Liver (tissue), 9 donors: Measurements from ENCODE around the gene ADAMTS19. TPM values are rescaled to one million over a fixed set of nuclear protein-coding genes. Genes with fewer than 3 reads are reported as not detected.

Source experiments
- DNase-seq: peaks from one replicate; pipeline ENCODE4 v3.0.0-alpha.2; 2017; ENCODE audit warnings: low spot score
- H3K27ac ChIP-seq, 2 donors: one replicate each; pipeline ENCODE4 v1.7.0; 2013; ENCODE audit warnings: inconsistent platforms in 2 of 2, low read length in 2 of 2, control low read depth in 1 of 2, low read depth in 1 of 2, mild to moderate bottlenecking in 1 of 2
- H3K27me3 ChIP-seq, 4 donors: one replicate each; pipeline versions ENCODE4 v1.6.1 to v1.7.0; 2013; ENCODE audit warnings: low read length in 3 of 4, inconsistent platforms in 1 of 4, mild to moderate bottlenecking in 1 of 4, moderate library complexity in 1 of 4; ENCODE audit not compliant: control insufficient read depth in 4 of 4, insufficient read depth in 4 of 4
- H3K36me3 ChIP-seq, 4 donors: one replicate each; pipeline versions ENCODE4 v1.6.1 to v1.7.0; 2013; ENCODE audit warnings: low read length in 3 of 4, mild to moderate bottlenecking in 3 of 4, low read depth in 1 of 4, moderate library complexity in 1 of 4; ENCODE audit not compliant: control insufficient read depth in 4 of 4, insufficient read depth in 3 of 4
- H3K4me1 ChIP-seq, 4 donors: one replicate each; pipeline versions ENCODE4 v1.6.1 to v1.7.0; 2013; ENCODE audit warnings: low read length in 3 of 4, mild to moderate bottlenecking in 3 of 4, moderate library complexity in 1 of 4; ENCODE audit not compliant: control insufficient read depth in 4 of 4, insufficient read depth in 4 of 4
- H3K4me3 ChIP-seq, 3 donors: one replicate each; pipeline versions ENCODE4 v1.6.1 to v1.7.0; 2013; ENCODE audit warnings: low read length in 3 of 3, control low read depth in 1 of 3, low read depth in 1 of 3, mild to moderate bottlenecking in 1 of 3
- H3K9ac ChIP-seq, 2 donors: one replicate each; pipeline ENCODE4 v1.7.0; 2013; ENCODE audit warnings: low read length in 2 of 2, mild to moderate bottlenecking in 2 of 2, moderate library complexity in 2 of 2, control low read depth in 1 of 2, low read depth in 1 of 2
- H3K9me3 ChIP-seq, 4 donors: one replicate each; pipeline versions ENCODE4 v1.6.1 to v1.7.0; 2013; ENCODE audit warnings: low read length in 3 of 4; ENCODE audit not compliant: control insufficient read depth in 4 of 4
- ATF3 ChIP-seq: IDR thresholded peaks from 2 replicates; pipeline ENCODE4 v1.6.1; 2016; ENCODE audit warnings: antibody characterized with exemption
- EGR1 ChIP-seq, 2 donors: IDR thresholded peaks; 2 replicates each; pipeline ENCODE4 v1.6.1; 2016 to 2018; ENCODE audit warnings: antibody characterized with exemption in 2 of 2, low read depth in 2 of 2
- FOXA1 ChIP-seq: IDR thresholded peaks from 2 replicates; pipeline ENCODE4 v1.6.1; 2016; ENCODE audit warnings: antibody characterized with exemption
- FOXA2 ChIP-seq: IDR thresholded peaks from 2 replicates; pipeline ENCODE4 v1.6.1; 2016; ENCODE audit warnings: antibody characterized with exemption
- GABPA ChIP-seq, 2 donors: IDR thresholded peaks in 1 of 2; conservative IDR thresholded peaks in 1 of 2; 2 replicates each; pipeline ENCODE4 v1.6.1; 2016; ENCODE audit warnings: antibody characterized with exemption in 2 of 2, mild to moderate bottlenecking in 1 of 2, moderate library complexity in 1 of 2
- HNF4A ChIP-seq, 2 donors: conservative IDR thresholded peaks; 2 replicates each; pipeline ENCODE4 v1.6.1; 2016; ENCODE audit warnings: antibody characterized with exemption in 2 of 2, mild to moderate bottlenecking in 2 of 2
- JUND ChIP-seq, 2 donors: IDR thresholded peaks; 2 replicates each; pipeline ENCODE4 v1.6.1; 2016; ENCODE audit warnings: antibody characterized with exemption in 2 of 2
- MAX ChIP-seq: IDR thresholded peaks from 2 replicates; pipeline ENCODE4 v1.6.1; 2016; ENCODE audit warnings: antibody characterized with exemption
- NR2F2 ChIP-seq: IDR thresholded peaks from 2 replicates; pipeline ENCODE4 v1.6.1; 2016; ENCODE audit warnings: antibody characterized with exemption
- RAD21 ChIP-seq, 2 donors: IDR thresholded peaks; 2 replicates each; pipeline ENCODE4 v1.6.1; 2016; ENCODE audit warnings: antibody characterized with exemption in 2 of 2, mild to moderate bottlenecking in 2 of 2
- REST ChIP-seq: IDR thresholded peaks from 2 replicates; pipeline ENCODE4 v1.6.1; 2016; ENCODE audit warnings: antibody characterized with exemption, mild to moderate bottlenecking
- RXRA ChIP-seq, 2 donors: IDR thresholded peaks; 2 replicates each; pipeline ENCODE4 v1.6.1; 2017 to 2018; ENCODE audit warnings: antibody characterized with exemption in 2 of 2, mild to moderate bottlenecking in 1 of 2
- SP1 ChIP-seq: IDR thresholded peaks from 2 replicates; pipeline ENCODE4 v1.6.1; 2018; ENCODE audit warnings: antibody characterized with exemption, mild to moderate bottlenecking
- TAF1 ChIP-seq: conservative IDR thresholded peaks from 2 replicates; pipeline ENCODE4 v1.6.1; 2016; ENCODE audit warnings: antibody characterized with exemption, mild to moderate bottlenecking
- YY1 ChIP-seq: IDR thresholded peaks from 2 replicates; pipeline ENCODE4 v1.6.1; 2016; ENCODE audit warnings: antibody characterized with exemption, mild to moderate bottlenecking
- WGBS: extraction: QIAGEN DNeasy Blood & Tissue Kit; methylation state at CpG from one replicate; pipeline ENCODE4 v1.1.7; 2013; 5-methylcytosine and 5-hydroxymethylcytosine counted together
- polyA plus RNA-seq, 2 donors: library from polyadenylated mRNA; stranded (reverse) in 1 of 2; unstranded in 1 of 2; fragments of 200-250 nt in 1 of 2; fragments of >200 nt in 1 of 2; fragmentation: Nextera tagmentation in 1 of 2; extraction: Ambion mirVana in 1 of 2; gene quantifications; one replicate each; pipeline versions ENCODE4 v1.2.1 to v1.2.3, GENCODE V29; 2013 to 2015
- total RNA-seq, 2 donors: library from RNA; depleted of rRNA; stranded (reverse); fragments of >200 nt; gene quantifications; one replicate each; pipeline ENCODE4 v1.2.3, GENCODE V29; 2014
- TF ChIP-seq, protein P1 (sequence below): IDR thresholded peaks from 2 replicates; pipeline ENCODE4 v1.6.1; 2016; ENCODE audit warnings: antibody characterized with exemption
- donor health status: healthy.
- donor health status: healthy.
- donor health status: healthy.
- donor health status: healthy.
- donor health status: healthy.

ADAMTS19 gene
- total and polyA plus RNA-seq, 4 donors: 0.09 TPM; not detected in 3

DNA sequence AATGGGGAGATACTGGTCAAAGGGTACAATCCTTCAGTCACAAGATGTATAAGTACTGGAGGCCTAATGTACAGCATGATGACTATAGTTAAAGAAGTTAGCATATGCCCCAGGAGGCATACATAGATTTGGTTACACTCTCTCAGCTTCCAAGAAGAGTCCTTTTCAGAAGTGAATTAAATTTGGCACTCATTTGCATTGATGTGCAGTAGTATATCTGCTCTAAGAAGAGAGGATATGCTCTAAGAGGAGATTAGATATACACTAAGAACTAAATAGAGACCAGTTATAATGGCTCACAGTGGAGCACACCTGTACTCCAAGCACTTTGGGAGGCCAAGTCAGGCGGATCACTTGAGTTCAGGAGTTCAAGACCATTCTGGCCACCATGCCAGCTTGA lies 148.3 kb downstream of the ADAMTS19 start:
- WGBS: 77% methylated on average over 1 of the region's 1 CpG
- Histone ChIP-seq H3K4me1 (no peaks in the 10 kb centered on the region), H3K36me3 (no peaks in the 10 kb centered on the region), H3K4me3 (no peak overlapping the region), H3K9ac (no peak overlapping the region), H3K9me3 (no peaks in the 10 kb centered on the region), H3K27ac (no peak overlapping the region), H3K27me3 (no peaks in the 10 kb centered on the region)
- no peak for DNase-seq
- TF ChIP-seq RAD21 (IDR thresholded peaks at IDR 0.05): no peak
- no peak for TF ChIP-seq TAF1
- TF ChIP-seq ATF3: no peak
- TF ChIP-seq HNF4A (conservative IDR thresholded peaks at IDR 0.05): no peak
- no peak for TF ChIP-seq YY1
- no peak for TF ChIP-seq MAX
- TF ChIP-seq JUND (IDR thresholded peaks at IDR 0.05): no peak

GRCh38 chr5:129609710-129610109 lies 149.6 kb downstream of the ADAMTS19 start:
- H3K27me3 ChIP-seq: no peaks in the 10 kb centered on the region
- DNase-seq: no peak
- H3K4me1 ChIP-seq: no peaks in the 10 kb centered on the region
- H3K27ac ChIP-seq: no peak overlapping the region
- no peak overlapping the region for H3K4me3 ChIP-seq
- no peaks in the 10 kb centered on the region for H3K9me3 ChIP-seq
- no peak overlapping the region for H3K9ac ChIP-seq
- WGBS: 76% methylated on average over 1 of the region's 1 CpG
- TF ChIP-seq FOXA2 (no peak), YY1 (no peak), FOXA1 (no peak), RXRA (IDR thresholded peaks at IDR 0.05) (no peak), EGR1 (IDR thresholded peaks at IDR 0.05; ENCODE audit: low read depth in 2 of 2) (no peak), REST (no peak)
- no peaks in the 10 kb centered on the region for H3K36me3 ChIP-seq

GRCh38 chr5:129616517-129616916 lies 156.4 kb downstream of the ADAMTS19 start:
- DNase-seq: no peak
- no peaks in the 10 kb centered on the region for H3K9me3 ChIP-seq
- H3K27ac ChIP-seq: no peak overlapping the region
- H3K9ac ChIP-seq: no peak overlapping the region
- WGBS: 79% methylated on average over 1 of the region's 1 CpG
- H3K27me3 ChIP-seq: no peaks in the 10 kb centered on the region
- H3K4me3 ChIP-seq: no peak overlapping the region
- no peaks in the 10 kb centered on the region for H3K36me3 ChIP-seq
- no peaks in the 10 kb centered on the region for H3K4me1 ChIP-seq
- TF ChIP-seq MAX: no peak
- TF ChIP-seq YY1: no peak
- TF ChIP-seq, protein P1, sequence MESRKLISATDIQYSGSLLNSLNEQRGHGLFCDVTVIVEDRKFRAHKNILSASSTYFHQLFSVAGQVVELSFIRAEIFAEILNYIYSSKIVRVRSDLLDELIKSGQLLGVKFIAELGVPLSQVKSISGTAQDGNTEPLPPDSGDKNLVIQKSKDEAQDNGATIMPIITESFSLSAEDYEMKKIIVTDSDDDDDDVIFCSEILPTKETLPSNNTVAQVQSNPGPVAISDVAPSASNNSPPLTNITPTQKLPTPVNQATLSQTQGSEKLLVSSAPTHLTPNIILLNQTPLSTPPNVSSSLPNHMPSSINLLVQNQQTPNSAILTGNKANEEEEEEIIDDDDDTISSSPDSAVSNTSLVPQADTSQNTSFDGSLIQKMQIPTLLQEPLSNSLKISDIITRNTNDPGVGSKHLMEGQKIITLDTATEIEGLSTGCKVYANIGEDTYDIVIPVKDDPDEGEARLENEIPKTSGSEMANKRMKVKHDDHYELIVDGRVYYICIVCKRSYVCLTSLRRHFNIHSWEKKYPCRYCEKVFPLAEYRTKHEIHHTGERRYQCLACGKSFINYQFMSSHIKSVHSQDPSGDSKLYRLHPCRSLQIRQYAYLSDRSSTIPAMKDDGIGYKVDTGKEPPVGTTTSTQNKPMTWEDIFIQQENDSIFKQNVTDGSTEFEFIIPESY: no peak
- no peak for TF ChIP-seq GABPA (IDR thresholded peaks at IDR 0.05 in 1 of 2, conservative IDR thresholded peaks at IDR 0.05 in 1 of 2)
- no peak for TF ChIP-seq REST
- no peak for TF ChIP-seq NR2F2
- TF ChIP-seq EGR1 (IDR thresholded peaks at IDR 0.05; ENCODE audit: low read depth in 2 of 2): no peak
- no peak for TF ChIP-seq FOXA1
- TF ChIP-seq RAD21 (IDR thresholded peaks at IDR 0.05): no peak
- no peak for TF ChIP-seq RXRA (IDR thresholded peaks at IDR 0.05)
- no peak for TF ChIP-seq SP1
- no peak for TF ChIP-seq HNF4A (conservative IDR thresholded peaks at IDR 0.05)
- TF ChIP-seq FOXA2: no peak
- TF ChIP-seq JUND (IDR thresholded peaks at IDR 0.05): no peak
